ENCODE results near the gene SHANK2. TPM values are rescaled to one million over a fixed set of nuclear protein-coding genes. Genes with fewer than 3 reads are reported as not detected.

Gene SHANK2
- total RNA-seq, 1 donor from 2014 or later: 10.9 TPM

DNA sequence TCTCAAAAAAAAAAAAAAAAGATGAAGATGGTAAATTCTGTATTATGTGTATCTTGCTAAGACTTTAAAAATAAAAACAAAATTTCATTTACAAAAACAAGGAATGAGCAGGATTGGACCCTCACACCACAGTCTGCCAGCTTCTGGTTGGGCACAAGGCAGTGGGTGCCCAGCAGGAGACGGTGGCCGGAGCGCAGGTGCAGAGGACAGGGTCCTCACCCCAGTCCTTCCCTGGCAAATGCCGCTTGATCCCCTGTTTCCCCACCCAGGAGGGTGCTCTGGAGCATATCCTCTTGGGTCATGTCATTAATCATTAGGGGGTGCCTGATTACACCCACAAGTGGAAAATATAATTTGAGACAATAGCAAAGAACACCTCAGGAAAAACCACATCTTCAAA lies 31.2 kb downstream of the SHANK2 start:
- no peak overlapping the region for H3K4me3 ChIP-seq (ENCODE audit: low read depth, low read length)
- no peak for DNase-seq (ENCODE audit: low read depth)
- TF ChIP-seq, protein P1, sequence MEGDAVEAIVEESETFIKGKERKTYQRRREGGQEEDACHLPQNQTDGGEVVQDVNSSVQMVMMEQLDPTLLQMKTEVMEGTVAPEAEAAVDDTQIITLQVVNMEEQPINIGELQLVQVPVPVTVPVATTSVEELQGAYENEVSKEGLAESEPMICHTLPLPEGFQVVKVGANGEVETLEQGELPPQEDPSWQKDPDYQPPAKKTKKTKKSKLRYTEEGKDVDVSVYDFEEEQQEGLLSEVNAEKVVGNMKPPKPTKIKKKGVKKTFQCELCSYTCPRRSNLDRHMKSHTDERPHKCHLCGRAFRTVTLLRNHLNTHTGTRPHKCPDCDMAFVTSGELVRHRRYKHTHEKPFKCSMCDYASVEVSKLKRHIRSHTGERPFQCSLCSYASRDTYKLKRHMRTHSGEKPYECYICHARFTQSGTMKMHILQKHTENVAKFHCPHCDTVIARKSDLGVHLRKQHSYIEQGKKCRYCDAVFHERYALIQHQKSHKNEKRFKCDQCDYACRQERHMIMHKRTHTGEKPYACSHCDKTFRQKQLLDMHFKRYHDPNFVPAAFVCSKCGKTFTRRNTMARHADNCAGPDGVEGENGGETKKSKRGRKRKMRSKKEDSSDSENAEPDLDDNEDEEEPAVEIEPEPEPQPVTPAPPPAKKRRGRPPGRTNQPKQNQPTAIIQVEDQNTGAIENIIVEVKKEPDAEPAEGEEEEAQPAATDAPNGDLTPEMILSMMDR (conservative IDR thresholded peaks at IDR 0.05; ENCODE audit: low read depth, low read length): no peak

DNA sequence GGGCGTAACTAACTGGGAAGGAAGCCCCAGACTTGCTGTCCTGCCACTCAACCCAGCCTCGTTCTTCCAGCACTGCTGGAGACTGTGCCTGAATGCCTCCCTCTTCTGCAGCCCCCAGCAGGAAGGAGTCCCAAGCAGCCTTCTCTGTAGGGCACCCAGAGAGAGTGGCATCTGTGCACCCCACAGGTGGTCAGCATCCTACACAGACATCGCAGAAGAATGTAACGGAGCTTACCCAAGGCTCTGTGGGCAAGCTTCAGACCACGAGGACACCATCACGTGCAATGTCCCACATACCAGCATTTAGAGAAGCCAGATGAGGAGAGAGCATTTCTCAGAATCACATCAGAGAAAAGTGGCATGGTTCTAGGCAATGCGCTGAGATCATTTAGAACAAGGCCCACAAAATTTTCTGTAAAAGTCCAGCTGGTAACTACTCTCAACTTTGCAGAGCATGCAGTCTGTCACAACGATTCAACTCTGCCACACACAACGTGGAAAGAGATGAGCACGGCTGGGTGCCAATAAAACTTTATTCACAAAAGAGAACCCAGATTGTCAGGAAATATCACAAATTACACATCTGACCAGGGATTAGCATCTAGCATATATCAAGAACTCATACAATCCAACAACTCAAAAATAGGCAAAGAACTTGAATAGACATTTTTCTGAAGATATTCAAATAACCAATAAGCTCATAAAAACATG lies 33.4 kb downstream of the SHANK2 start:
- no peak overlapping the region for H3K4me3 ChIP-seq (ENCODE audit: low read depth, low read length)
- TF ChIP-seq, protein P1 (conservative IDR thresholded peaks at IDR 0.05; ENCODE audit: low read depth, low read length): no peak
- no peak for DNase-seq (ENCODE audit: low read depth)

DNA sequence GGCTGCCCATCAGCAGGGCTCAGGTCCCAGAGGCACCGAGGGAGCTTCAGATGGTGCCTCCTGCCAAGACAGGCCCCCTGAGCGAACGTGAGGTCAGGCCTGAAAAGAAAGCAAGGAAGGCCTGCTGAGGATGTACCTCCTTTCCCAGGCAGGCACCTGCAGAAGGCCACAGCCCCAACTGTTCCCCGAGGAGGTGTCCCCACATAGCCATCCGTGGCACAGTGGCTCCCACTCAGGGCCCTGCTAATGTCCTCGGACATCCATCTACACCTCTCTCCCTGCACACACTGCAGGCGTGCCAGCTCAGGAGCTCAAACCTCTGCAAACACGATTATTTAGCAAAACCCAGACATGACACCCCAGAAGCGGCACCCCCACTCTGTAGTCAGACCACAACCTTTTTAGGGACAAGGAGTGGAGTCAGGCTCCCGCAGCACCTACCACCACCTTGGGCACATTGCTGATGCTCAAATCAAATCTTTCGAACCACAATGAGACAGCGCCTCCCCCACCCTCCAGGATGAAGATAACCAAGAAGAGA lies 36.9 kb downstream of the SHANK2 start:
- TF ChIP-seq, protein P1 (conservative IDR thresholded peaks at IDR 0.05; ENCODE audit: low read depth, low read length): no peak

DNA sequence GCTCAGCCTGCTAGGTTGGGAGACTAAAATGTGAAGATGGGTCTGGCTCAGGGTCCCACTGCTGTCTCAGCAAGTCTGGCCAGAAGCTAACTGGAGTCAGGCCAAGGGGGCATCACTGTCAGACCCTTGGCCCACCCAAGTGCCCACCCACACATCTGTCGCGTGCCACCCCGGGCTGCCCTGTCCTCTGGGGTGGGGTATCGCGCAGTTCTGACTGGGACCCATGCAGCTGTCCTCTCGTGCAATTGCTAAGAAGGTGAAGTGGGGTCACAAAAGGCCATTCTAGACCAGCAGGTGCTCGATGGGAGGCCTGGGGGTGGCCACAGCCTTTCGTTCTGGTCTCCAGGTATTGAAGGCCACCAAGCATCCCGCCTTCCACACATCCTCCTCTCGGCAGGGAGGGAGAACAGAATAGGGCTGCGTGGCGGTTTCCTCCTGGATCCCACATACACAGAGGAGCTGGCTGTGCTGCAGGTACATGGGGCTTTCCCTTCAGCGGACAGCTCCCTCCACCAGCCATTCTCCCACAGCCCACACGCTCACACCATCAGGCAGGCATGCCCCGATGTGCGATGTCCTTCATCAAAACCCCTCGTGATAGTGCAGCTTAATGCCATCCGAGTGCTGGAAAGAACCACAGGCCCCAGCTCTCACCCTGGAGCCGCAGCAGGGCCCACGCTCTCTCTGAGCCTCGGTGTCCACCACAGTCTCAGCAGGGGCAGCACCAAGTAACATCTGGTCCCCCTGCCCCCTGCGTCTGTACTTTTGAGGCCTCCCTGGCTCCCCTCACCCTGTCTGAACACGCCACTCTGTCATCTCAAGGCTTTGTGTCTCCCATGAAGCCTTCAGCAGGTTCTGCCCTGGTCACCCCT lies 37.6 kb downstream of the SHANK2 start:
- TF ChIP-seq, protein P1 (conservative IDR thresholded peaks at IDR 0.05; ENCODE audit: low read depth, low read length): no peak
- no peak for DNase-seq (ENCODE audit: low read depth)
- no peak overlapping the region for H3K4me3 ChIP-seq (ENCODE audit: low read depth, low read length)

More for the DNA sequence above, 36.9 kb downstream of the SHANK2 start:
- no peak for DNase-seq (ENCODE audit: low read depth)
- H3K4me3 ChIP-seq (ENCODE audit: low read depth, low read length): no peak overlapping the region

DNA sequence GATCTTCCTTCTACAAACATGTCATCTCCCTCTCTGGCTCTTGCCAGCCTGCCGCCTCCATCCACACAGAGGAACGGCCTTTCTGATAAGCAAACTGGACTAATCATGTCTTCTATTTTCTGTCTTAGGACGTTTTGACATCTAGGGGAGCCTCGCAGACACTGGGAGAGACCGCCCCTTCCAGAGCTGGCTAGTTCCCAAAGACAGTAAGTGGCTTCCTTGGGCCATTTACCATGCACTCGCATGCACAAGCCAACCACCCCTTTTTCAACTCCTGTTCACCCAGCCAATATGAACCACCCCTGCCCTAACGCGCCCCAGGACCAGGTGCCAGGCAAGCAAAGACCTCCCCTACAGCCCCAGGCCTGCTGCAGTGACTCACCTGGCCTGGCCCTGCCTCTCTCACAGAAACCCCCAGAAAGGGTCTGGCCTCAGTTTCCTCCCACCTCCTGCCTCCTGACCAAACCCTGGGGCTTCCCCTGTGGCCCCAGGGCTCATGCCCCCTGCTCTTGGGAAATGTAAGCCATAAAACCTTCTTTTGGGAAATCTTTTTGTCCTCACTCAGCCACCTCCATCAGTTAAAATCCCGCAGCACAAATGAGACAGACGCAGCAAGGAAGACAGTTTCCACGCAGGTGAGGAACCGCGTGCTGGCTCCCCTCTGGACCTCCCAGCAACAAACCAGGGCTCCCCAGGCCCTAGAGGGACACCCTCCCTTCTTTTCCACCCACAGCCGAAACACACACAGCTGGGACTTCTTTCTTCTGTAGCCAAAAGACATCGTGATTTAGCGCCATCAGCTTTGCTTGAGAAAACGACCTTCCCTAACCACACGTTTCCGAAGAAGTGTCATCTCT lies 38.5 kb downstream of the SHANK2 start:
- TF ChIP-seq, protein P1 (conservative IDR thresholded peaks at IDR 0.05; ENCODE audit: low read depth, low read length): no peak
- DNase-seq (ENCODE audit: low read depth): no peak
- H3K4me3 ChIP-seq (ENCODE audit: low read depth, low read length): no peak overlapping the region

DNA sequence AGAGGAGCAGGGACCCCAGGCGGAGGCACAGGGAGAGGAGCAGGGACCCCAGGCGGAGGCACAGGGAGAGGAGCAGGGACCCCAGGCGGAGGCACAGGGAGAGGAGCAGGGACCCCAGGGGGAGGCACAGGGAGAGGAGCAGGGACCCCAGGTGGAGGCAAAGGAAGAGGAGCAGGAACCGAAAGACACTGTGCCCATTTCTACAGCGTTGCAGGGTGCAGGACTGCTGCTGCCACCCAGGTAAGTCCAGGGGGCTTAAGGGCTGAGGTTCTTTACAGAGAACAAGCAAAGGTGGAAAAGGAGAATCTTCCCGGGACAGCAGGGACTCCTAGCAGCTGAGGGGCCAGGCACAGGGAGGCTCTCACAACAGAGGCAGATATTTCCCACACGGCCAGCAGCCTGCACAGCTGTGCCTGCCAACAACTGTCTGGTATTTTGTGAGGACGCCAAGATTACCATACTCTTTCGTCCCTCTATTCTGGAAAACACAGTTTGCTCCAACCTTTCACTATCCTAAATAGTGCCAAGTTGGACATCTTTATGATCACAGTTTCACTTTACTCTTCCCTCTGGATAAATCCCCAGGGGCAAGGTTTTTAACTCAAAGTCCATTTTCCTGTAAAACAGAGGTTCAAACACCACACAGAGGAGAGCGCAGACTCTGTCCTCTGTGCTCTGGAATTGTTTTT lies 39.4 kb downstream of the SHANK2 start:
- H3K4me3 ChIP-seq (ENCODE audit: low read depth, low read length): no peak overlapping the region
- no peak for DNase-seq (ENCODE audit: low read depth)
- TF ChIP-seq, protein P1 (conservative IDR thresholded peaks at IDR 0.05; ENCODE audit: low read depth, low read length): no peak
